Measurements from ENCODE around the gene DENND5B. TPM values are rescaled to one million over a fixed set of nuclear protein-coding genes. Genes with fewer than 3 reads are reported as not detected.
"Not testable (repeated sequence)": the region's sequence is repeated elsewhere in the genome, so short reads cannot be mapped to it uniquely, and the experiment has no call there.

Gene DENND5B
- total RNA-seq, 1 donor from 2014 or later = 42.9 TPM

GRCh38 chr12:31506515-31507306 lies 84.2 kb downstream of the DENND5B start:
- no peak for DNase-seq
- intact Hi-C loops (cut with micrococcal nuclease) = no loop called here

GRCh38 chr12:31504625-31505222 lies 86.2 kb downstream of the DENND5B start:
- Histone ChIP-seq H3K4me3 (no peak overlapping the region), H3K9me3 (replicated peaks) (peaks cover 11% of the 10 kb centered on the region), H3K27ac (replicated peaks) (no peak overlapping the region), H3K4me1 (peaks cover 38% of the 10 kb centered on the region), H3K27me3 (ENCODE audit: low read depth) (no peaks in the 10 kb centered on the region), H3K36me3 (no peaks in the 10 kb centered on the region)
- TF ChIP-seq CTCF (IDR thresholded peaks at IDR 0.05; ENCODE audit: borderline replicate concordance) = no peak
- intact Hi-C loops (cut with micrococcal nuclease) = no loop called here
- DNase-seq = no peak

More at GRCh38 chr12:31506515-31507306, 84.2 kb downstream of the DENND5B start:
- Histone ChIP-seq H3K4me3 (no peak overlapping the region), H3K36me3 (no peaks in the 10 kb centered on the region), H3K4me1 (peaks cover 46% of the 10 kb centered on the region), H3K27ac (replicated peaks) (no peak overlapping the region), H3K9me3 (replicated peaks) (peaks cover 11% of the 10 kb centered on the region), H3K27me3 (ENCODE audit: low read depth) (no peaks in the 10 kb centered on the region)
- no peak for TF ChIP-seq CTCF (IDR thresholded peaks at IDR 0.05; ENCODE audit: borderline replicate concordance)

- H3K36me3 ChIP-seq; intact Hi-C loops (cut with micrococcal nuclease); H3K27ac ChIP-seq (replicated peaks); H3K4me3 ChIP-seq; DNase-seq; H3K27me3 ChIP-seq (ENCODE audit: low read depth): not testable (repeated sequence)
- Histone ChIP-seq H3K4me1 (peaks cover 42% of the 10 kb centered on the region), H3K9me3 (replicated peaks) (peaks cover 11% of the 10 kb centered on the region)
Measured at GRCh38 chr12:31501014-31501413, 89.9 kb downstream of the DENND5B start.

GRCh38 chr12:31499567-31499966 lies 91.4 kb downstream of the DENND5B start:
- no peak for DNase-seq

GRCh38 chr12:31498424-31498823 lies 92.5 kb downstream of the DENND5B start:
- no peak for DNase-seq
- intact Hi-C loops (cut with micrococcal nuclease) = no loop called here
- no peak for TF ChIP-seq CTCF (IDR thresholded peaks at IDR 0.05; ENCODE audit: borderline replicate concordance)
- no peak overlapping the region for H3K27ac ChIP-seq (replicated peaks)
- H3K9me3 ChIP-seq (replicated peaks) = no peaks in the 10 kb centered on the region
- peaks cover 12% of the 10 kb centered on the region for H3K36me3 ChIP-seq
- H3K4me3 ChIP-seq = no peak overlapping the region
- H3K4me1 ChIP-seq = peaks cover 42% of the 10 kb centered on the region
- no peaks in the 10 kb centered on the region for H3K27me3 ChIP-seq (ENCODE audit: low read depth)

More at GRCh38 chr12:31499567-31499966, 91.4 kb downstream of the DENND5B start:
- Histone ChIP-seq H3K36me3 (peaks cover 9% of the 10 kb centered on the region), H3K27ac (replicated peaks) (no peak overlapping the region), H3K27me3 (ENCODE audit: low read depth) (no peaks in the 10 kb centered on the region), H3K9me3 (replicated peaks) (peaks cover under 1% of the 10 kb centered on the region), H3K4me3 (no peak overlapping the region), H3K4me1 (peaks cover 42% of the 10 kb centered on the region)
- intact Hi-C loops (cut with micrococcal nuclease) = no loop called here
- TF ChIP-seq CTCF (IDR thresholded peaks at IDR 0.05; ENCODE audit: borderline replicate concordance) = no peak

GRCh38 chr12:31496257-31496656 lies 94.7 kb downstream of the DENND5B start:
- Histone ChIP-seq H3K9me3 (replicated peaks) (no peaks in the 10 kb centered on the region), H3K36me3 (peaks cover 12% of the 10 kb centered on the region), H3K4me3 (no peak overlapping the region), H3K27me3 (ENCODE audit: low read depth) (no peaks in the 10 kb centered on the region), H3K4me1 (peaks cover 54% of the 10 kb centered on the region), H3K27ac (replicated peaks) (no peak overlapping the region)
- DNase-seq = no peak
- intact Hi-C loops (cut with micrococcal nuclease) = no loop called here
- no peak for TF ChIP-seq CTCF (IDR thresholded peaks at IDR 0.05; ENCODE audit: borderline replicate concordance)
